ENCODE results near the gene SP1.
"Not testable (repeated sequence)": the region's sequence is repeated elsewhere in the genome, so short reads cannot be mapped to it uniquely, and the experiment has no call there.

The SP1 gene

DNA sequence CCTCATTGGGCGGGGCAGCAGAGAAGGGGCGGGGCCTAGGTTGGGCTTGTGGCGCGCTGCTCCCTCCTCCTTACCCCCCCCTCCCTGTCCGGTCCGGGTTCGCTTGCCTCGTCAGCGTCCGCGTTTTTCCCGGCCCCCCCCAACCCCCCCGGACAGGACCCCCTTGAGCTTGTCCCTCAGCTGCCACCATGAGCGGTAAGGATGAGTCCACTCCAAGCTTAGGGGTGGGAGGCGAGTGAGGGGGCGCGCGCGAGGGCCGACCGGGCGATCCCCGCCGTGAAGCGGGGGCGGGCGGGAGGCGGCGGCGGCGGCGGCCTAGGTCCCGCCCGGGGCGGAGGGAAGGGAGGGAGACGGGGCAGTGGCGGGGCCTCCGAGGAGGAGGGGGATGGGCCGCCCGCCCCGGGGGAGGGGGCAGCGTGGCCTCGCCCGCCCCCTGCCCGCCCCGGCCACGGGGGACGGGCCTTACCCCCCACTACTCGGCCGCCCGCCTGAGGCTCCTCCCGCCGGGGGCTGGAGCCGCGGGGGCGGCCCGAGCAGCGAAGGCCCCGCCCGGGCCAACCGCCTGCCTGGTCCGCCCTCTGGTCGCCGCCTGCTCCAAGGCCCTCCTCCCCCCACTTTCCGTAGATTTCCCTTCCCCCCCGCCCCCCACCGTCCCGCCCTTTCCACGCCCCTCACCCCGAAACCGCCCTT lies at the start of gene SP1:
Gene SP1 (plus strand): TSS at position 73 of the 690 bp plus-strand sequence. CDS start 116 bp downstream, at position 189.
- DNase-seq: peak; percentile 52

- DNase-seq: no peak
These were observed 49.3 kb upstream of the SP1 start for GRCh38 chr12:53330671-53331070.

GRCh38 chr12:53332339-53332738 lies 47.6 kb upstream of the SP1 start:
- not testable (repeated sequence) for DNase-seq

DNA sequence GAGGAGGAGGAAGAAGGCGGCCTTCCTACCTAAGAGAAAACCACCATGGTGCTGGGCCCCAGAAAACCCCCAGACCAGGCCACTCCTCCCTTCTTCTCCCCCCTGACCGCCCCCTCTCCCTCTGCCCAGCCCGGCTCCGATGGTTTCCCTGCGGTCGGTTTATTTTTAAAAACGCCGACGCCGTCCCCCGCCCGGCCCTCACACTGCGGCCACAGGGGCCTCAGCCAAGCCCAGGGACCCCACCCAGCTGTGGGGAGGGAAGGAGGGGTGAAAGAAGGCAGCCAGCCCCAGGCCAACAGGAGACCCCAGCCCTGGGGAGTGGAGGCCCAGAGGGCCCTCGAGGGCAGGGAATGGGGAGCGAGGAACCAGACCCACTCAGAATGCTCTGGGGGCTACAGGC lies 47.2 kb upstream of the SP1 start:
- DNase-seq: no peak

DNA sequence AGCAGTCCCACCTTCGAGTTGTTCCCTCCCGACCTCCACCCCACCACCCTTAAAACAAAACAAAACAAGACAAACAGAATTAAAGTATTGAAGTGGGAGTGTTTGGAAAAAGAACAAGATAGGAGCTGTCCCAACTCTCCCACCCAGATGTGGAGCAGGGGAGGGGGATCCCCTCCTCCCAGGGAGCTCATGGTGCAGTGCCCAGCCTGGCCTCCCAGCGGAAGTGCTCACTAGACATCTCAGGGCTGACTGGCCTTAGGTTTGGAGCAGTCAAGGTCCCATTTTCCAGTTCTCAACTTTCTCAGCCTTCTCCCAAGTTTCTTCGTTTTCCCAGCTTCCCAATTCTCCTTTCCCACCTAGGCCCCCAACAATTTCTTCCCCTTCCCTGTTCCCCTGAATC lies 46.7 kb upstream of the SP1 start:
- DNase-seq: no peak

- DNase-seq: no peak
These were observed 46.1 kb upstream of the SP1 start for GRCh38 chr12:53333845-53334244.

DNA sequence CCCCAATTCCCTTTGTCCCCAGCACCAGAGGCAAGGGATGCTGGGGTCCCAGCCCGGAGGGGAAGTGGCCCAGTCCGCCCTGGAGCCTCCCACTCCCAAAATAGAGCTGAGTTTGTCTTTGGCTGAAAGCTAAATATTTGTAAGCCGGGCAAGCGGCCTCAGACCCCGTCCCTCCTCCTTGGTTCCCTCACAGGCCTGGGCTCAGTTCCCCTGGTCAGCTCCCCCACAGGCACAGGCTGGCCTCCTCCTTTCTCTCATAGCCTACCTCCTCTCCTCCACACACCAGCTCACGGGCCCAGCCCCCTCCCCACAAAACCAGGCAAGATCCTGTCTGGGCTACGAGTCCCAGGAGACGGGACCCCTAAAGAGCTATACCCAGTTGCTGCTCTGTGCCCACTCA lies 45.2 kb upstream of the SP1 start:
- no peak for DNase-seq

DNA sequence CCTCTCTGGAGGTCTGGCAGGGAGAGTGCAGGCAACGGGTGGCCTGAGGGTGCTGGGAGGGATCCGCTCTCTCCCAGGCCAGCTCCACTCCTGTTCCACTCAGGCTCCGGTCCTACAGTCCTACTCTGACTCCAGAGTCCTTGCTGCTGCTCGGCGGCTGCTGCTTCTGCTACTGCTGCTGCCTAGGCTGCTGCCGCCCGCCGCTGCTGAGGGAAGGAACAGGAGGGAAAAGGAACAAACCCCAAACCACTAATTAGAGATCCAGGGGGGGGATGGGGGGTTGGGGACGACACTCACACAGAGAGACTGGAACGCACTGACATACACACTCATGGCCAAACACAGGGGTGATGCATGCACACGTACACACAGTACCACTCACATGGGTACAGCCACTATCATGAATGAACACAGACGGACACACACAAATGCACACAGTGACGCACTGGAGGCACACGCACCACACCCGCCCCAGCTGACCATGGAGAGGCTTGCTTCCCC lies 43.7 kb upstream of the SP1 start, which contains the start of gene SP7:
Gene SP7 (minus strand): TSS at position 174 of the 501 bp plus-strand sequence. CDS start 708 bp downstream, outside the sequence.
- DNase-seq: no peak

DNA sequence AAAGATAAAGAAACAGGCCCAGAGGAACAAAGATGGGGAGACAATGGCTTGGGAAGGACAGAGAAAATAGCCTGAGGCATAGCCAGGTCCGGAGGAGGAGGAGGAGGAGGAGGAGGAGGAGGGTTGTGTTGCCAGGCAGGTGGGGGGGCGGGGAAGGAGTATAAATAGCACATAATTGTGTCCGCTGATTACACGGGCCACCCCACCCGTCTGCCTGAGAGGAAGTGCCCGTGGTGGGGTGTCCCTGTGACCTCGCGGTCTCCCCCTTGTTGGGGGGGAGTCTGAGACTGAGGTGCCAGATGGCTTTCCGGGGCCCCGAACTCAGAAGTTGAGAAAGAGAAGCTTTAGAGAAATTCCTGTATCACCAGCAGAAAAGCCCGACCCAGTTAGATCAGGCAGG lies 42.0 kb upstream of the SP1 start:
- DNase-seq: no peak

DNA sequence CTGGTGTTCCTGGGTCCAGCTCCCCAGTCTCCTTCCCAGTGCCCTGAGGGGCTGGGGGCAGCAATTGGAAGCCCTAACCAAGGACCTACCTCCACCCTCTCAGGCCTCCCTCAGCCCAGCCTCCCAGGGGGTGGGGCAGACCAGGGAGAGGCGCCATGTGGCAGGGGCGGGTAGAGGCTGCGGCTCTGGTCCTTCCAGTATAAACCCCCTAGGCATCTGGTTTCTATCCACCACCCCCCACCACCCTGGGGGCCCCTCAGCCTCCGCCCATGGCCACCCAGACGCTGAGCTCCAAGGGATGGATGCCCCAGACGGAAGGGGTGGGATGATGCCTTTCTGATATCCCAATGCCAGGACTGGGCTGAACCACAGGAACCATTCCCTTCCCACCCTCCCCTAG lies 41.1 kb upstream of the SP1 start:
- DNase-seq: no peak

DNA sequence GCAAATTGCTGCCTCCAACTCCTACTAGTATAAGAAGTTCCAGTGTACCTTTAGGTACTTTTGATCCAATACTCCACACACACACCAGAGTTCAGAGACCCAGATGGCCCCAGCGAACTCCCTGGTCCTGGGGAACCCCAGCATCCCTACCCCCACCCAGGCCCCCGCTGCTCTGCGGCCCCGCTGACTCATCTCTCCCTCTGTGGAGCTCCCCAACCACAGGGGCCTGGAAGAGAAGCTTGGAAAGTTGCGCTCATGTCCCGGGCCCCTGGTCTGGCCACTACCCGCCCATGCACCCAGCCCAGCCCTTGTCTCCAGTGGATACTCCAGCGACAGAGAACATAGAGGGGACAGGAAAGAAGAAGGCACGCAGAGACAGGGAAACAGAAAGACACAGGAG lies 39.6 kb upstream of the SP1 start:
- DNase-seq: no peak

DNA sequence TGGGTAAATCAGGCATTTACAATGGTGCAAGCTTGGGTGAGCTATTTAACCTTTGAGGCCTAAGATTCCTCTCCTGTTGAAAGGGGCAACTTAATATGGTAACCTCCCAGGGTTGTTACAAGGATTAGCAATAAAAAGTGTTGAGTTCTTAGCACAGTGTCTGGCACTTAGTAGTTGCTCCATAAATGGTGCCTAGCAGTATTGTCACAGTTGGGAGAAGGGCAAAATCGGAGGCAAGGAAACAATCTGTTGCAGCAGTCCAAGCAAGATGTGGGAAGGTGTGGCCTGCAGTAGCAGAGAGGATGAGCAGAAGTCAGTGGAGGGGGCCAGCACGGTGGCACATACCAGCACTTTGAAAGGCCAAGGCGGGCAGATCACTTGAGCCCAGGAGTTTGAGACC lies 36.5 kb upstream of the SP1 start:
- no peak for DNase-seq

DNA sequence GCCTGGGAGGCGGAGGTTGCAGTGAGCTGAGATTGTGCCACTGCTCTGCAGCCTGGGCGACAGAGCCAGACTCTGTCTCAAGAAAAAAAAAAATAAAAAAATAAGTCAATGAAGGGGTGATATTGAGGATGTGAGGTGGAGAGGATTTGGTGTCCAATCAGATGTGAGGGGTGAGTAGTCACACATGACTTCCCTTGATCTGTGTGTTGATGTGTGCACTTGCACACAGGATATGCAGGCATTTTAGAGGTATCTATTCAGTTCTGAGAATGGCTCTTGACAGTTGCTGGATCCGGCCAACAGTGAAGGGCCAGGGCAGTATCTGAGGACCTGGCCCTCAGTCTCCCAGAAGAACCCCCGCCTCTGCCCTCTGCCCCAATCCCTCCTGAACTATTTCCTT lies 36.0 kb upstream of the SP1 start:
- DNase-seq: no peak

- DNase-seq: no peak
These were observed 35.5 kb upstream of the SP1 start for GRCh38 chr12:53344487-53344823.

DNA sequence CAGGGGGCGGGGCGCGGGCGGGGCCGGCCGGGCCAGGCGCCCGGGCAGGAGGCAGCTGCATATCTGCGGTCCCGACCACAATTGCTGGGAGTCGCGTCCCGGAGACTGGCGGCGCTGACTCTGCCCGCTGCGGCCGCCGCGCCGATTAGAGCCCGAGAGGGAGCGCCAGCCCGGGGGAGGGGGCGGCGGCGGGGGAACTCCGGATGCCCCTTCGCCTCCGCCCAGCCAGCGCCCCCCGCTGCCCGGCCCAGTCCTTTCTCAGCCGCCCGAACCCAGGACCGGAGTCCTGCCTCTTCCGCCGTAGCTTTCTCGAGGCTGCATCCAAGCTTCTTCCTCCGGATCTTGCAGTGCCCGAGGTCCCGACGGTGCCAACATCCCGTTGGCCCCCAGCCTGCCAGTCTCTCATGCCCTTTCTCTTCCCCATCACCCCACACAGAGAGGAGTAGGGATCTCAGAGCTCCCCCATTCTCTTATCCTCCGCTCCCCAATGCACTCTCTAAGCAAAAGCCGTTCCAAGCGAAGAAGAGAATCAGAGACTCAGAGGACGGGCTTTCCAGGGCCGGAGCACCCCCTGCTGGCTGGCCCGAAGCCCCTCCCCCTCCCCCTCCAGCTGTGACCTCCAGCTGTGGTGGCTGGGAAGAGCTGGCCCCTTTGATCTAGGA lies 35.0 kb upstream of the SP1 start:
- DNase-seq: no peak

DNA sequence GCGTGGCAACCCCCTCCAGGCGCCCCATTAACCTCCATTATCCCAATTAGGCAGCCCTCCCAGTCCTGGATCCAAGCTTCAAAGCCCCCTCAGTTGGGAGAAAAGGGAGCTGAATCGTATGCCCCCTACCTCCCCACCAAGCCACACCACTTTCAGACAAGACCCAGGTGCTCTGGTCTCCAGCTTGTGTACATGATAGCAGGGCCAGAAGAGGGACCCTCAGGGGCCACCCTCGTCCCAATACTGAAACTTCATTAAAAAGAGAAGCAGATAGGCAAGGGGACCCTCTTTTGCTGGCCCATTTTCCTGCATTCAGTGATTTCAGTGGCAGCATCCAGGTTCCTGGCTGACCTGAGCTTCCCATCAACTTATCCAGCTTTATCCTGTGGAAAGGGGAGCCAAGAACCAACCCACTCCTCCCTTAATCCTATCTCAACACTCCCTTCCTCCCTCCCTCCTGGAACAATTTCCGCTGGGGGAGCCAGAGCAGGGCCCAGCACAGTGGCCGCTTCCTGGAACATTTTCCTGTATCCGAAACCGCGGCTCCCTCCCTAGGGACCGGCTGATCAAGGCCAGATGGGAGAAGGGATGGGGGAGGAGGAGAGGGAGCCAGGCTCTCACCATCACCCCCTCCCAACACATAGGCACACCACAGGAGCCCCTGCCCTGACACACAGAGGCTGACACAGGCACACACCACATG lies 34.3 kb upstream of the SP1 start:
- no peak for DNase-seq

- DNase-seq: no peak
These were observed 33.5 kb upstream of the SP1 start for GRCh38 chr12:53346491-53346890.

- DNase-seq: no peak
These were observed 32.1 kb upstream of the SP1 start for GRCh38 chr12:53347905-53348304.

- peak; percentile 29 for DNase-seq
These were observed 27.4 kb upstream of the SP1 start for GRCh38 chr12:53352331-53353256.

DNA sequence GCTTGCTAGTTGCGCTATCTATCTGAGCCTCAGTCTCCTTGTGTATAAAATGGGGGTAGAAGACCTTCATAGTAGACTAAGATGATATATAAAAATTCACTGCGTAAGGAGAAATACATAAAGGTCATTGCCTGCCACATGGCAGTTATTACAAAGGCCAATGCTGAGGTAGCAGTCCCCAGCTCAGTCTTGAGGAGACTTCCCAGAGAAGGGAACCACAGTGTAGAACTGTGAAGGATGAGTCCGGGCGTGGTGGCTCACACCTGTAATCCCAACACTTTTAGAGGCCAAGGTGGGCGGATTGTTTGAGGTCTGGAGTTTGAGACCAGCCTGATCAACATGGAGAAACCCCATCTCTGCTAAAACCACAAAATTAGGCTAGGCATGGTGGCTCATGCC lies 26.7 kb upstream of the SP1 start:
- no peak for DNase-seq

GRCh38 chr12:53355121-53355520 lies 24.9 kb upstream of the SP1 start:
- no peak for DNase-seq

- DNase-seq: no peak
These were observed 21.0 kb upstream of the SP1 start for GRCh38 chr12:53358836-53359419.
